ENCODE results near the gene APBB2. TPM values are rescaled to one million over a fixed set of nuclear protein-coding genes. Genes with fewer than 3 reads are reported as not detected.
A peak's percentile ranks its signal among the peaks of the same experiment; 100 is the strongest.

Gene APBB2
- polyA plus RNA-seq (2012; ENCODE audit: insufficient read depth, insufficient read length), result 16.3 TPM

DNA sequence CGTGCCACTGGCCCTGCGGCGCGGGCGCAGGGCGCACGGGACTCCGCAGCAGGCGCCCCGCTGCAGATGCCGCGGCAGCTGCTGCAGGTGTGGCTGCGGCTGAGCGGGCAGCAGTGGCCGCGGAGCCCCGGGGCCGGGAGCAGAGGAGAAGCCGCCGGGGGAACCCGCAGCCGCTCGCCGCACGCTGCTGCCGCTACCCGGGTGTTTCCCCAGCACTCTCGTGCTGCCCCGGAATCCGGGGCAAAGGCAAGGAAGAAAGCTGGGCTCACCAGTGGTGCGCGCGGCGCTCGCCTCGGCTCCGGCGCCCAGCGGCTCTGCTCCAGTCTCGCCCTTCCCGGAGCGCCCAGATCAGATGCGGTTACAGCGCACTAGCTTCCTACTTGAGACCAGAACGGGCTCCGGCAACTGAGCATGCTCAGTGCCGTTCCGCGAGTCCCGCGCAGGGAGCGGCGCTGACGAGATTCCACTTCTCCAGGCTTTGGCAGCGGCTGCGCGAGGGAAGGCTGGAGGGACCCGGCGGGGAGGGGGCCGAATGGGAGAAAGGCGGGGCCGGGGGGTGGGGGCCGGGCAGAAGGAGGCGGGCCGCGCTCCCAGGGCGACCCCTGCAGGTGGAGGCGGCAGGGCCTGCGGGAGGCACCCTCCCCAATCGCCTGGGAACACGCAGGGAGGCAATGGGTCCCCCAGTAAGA lies at the start of gene APBB2:
APBB2 (minus strand) TSS at position 407 of the 689 bp plus-strand sequence. CDS start 181,288 bp downstream, outside the sequence.
- H3K4me3 ChIP-seq (ENCODE audit: low read length), result peak within 1 kb of the TSS; percentile 65
- DNase-seq (ENCODE audit: low read depth, low spot score), result peak; percentile 68

DNA sequence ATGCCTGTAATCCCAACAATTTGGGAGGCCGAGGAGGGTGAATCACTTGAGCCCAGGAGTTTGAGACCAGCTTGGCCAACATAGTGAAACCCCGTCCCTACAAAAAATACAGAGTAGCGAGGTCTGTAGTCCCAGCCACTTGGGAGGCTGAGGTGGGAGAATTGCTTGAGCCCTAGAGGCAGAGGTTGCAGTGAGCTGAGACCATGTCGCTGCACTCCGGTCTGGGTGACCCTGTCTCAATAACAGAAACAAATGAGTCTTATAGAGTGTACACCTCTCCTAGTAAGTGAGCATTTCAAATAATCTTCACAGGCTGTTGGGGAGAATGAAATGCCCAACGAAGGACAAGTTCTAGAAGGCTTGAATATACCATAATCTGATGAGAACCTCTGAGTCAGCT lies 47.9 kb upstream of the APBB2 start:
- no peak overlapping the region for H3K4me3 ChIP-seq (ENCODE audit: low read length)
- DNase-seq (ENCODE audit: low read depth, low spot score), result no peak

DNA sequence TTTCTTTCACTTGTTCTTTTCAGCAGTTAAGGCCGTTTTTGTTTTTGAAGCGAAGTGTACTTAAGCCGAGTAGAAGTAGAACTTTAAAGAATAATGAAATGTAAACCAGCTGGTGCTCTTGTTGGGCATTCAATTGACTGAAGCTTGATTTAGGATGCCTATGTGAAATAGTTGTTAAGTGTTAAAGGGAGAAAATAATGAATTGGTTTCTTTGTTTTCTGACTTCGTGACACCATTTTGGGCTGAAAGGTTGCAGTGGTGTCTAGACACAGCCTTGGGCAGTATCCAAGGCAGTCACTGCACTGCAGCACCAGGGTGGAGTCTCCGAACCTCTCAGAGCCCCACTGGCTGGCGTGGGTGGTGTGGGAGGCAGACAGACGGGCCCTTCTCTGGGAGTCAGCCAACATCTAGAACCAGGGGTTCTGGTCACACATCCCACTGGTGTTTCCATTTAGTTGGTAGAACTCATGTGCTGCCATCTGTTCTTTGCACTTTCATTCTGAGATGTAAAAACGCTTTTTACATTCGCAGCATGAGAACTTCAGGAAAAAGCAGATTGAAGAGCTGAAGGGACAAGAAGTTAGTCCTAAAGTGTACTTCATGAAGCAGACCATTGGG lies 45.9 kb upstream of the APBB2 start:
- H3K4me3 ChIP-seq (ENCODE audit: low read length), result no peak overlapping the region
- no peak for DNase-seq (ENCODE audit: low read depth, low spot score)

DNA sequence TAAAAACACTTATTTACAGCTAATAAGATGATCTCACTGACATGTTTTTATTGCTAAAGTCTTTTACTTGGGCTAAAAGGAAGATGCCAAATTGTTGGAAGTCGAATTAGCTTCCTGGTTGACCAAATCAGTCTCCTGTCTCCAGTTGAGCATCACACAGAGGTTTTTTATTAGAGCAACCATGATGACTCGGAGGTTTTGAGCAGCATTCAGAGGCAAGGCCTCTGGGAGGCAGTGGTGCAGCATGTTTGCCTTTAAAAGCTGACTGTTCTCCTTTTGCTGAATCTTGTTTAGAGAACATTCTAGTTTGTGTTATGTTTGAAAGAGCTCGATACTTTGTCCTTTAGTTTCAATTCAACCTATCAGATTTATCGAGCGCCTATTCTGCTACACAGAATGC lies 44.4 kb upstream of the APBB2 start:
- DNase-seq (ENCODE audit: low read depth, low spot score), result peak; percentile 5
- no peak overlapping the region for H3K4me3 ChIP-seq (ENCODE audit: low read length)

DNA sequence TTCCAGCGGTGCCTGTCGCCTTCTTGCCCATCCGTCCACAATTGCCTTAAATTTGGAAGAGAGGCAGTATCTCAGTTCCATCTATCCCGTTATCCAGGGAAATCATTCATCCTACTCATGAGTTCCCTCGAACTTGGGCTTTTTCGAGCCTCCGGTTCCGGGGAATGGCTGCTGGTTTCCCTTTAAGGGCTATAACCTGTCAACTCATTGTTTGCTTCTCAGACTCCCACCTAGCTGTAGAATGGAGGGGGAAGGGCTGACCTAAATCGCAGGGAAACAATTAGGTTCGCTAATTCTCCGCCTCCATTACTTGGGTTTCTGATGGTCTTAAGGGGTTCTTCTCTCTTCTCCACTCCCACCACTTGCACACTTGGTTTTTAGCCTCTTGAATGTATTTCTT lies 43.6 kb upstream of the APBB2 start:
- no peak for DNase-seq (ENCODE audit: low read depth, low spot score)
- no peak overlapping the region for H3K4me3 ChIP-seq (ENCODE audit: low read length)

DNA sequence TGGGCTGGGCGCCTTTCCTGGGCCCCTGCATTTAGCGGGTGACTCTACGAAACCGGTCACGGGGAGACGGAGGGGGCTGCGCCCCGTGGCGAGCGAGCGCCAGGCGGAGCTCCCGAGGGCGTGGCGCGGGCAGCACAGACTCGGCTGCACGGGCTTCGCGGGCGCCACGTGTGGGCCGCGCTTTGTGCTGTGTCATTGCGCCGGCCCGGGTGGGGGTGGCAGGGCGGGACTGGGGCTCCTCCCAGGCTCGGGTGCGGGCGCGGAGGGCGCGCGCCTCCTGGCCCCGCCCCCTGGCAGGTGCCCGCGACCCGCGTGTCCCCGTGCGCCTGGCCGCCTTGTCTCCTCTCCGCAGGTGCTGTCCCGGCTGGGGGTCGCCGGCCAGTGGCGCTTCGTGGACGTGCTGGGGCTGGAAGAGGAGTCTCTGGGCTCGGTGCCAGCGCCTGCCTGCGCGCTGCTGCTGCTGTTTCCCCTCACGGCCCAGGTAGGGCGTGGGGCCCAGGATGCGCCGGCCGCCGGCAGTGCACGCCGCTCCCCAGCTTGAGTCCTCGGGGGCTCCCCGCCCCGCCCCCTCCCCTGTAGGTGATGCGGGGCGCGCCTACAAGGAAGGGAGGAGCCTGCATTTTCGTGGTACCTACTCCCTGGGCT lies 43.0 kb upstream of the APBB2 start:
- H3K4me3 ChIP-seq (ENCODE audit: low read length), result no peak overlapping the region
- no peak for DNase-seq (ENCODE audit: low read depth, low spot score)

DNA sequence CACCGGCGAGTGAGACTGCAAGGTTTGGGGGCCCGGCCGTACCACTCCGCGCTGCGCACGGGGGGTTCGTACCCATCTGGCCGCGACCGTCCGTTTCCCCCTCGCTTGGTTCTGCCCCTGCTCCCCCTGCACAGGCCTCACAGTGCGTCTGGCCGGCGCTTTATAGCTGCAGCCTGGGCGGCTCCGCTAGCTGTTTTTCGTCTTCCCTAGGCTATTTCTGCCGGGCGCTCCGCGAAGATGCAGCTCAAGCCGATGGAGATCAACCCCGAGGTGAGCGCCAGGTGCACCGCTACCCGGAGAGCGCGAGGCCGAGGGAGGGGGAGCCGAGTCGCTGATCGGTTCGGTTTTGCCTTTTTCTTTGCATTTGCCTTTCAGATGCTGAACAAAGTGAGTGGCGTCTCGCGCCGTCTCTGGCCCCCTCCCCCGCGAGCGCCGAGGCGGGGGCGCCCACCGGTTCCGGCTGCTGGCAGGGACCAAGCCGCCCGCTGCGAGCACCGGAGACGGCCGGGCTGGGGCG lies 42.5 kb upstream of the APBB2 start, which contains the start of gene UCHL1:
UCHL1 (plus strand) TSS at position 189 of the 517 bp plus-strand sequence; CDS start at position 238, 49 bp downstream.
- no peak for DNase-seq (ENCODE audit: low read depth, low spot score)
- H3K4me3 ChIP-seq (ENCODE audit: low read length), result no peak within 1 kb of the TSS

DNA sequence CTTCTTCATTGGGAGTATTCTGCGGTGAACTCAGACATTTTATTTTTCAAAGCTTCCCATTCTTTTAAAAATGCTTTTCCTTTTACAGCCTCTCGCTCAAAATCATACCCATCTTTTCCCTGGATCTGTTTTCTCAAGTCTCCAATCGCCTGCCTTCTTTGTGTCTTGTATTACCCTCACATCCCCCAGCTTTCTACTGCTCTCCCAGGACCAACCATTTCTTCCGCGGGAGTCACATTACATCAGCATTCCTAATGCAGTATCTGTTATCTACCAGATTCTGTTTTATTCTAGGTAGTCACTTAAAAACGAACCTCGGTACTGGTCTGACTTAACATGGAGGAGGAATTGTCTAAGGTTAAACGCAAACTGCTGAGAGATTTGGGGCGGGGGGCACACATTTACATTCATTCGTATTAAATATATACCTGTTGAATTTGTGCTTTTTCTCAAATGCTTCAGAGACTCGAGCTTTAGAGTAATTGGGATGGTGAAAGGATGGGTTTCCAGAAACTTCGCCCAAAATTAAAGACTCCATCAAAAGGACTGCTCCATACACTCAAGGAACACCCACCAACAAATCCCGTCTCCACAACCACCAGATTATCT lies 41.9 kb upstream of the APBB2 start:
- H3K4me3 ChIP-seq (ENCODE audit: low read length), result no peak overlapping the region
- no peak for DNase-seq (ENCODE audit: low read depth, low spot score)

DNA sequence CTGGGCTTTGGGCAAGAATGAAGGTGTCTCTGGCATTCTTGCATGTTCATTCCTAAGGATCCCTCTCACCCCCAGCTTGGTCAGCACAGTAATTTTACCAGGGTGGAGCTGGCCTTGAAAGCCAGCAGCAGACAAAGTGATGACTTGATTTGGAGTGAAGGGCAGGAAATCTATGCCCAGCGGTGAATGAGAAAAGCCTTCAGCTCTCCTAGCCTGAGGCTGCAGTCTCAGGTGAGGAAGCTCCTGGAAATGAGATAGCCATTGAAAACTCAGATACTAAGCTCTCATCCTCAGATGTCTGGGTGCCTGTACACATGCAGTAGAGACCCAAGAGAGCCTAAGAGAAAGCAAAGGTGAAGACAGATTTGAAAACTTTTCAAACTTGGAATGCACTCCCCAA lies 31.6 kb upstream of the APBB2 start:
- H3K4me3 ChIP-seq (ENCODE audit: low read length), result no peak overlapping the region
- no peak for DNase-seq (ENCODE audit: low read depth, low spot score)

DNA sequence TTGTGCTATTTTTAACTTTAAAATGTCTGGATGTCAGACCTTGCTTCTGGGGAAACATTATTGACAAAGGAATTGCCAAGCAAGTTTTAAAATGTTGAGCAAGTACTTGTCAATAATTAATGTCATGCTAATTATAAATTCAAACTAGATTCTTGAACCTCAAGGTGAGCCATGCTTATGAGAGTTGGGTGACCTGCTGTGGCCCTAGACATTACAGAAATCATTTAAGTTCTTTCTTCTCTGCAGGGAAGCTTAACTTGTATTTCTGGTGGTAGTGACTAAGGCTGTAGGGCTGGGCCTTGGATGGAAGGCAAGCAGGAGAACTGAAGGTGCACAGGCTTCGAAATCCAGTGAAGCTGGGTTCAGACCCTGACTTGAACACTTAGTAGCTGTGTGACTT lies 27.6 kb upstream of the APBB2 start:
- DNase-seq (ENCODE audit: low read depth, low spot score), result no peak
- no peak overlapping the region for H3K4me3 ChIP-seq (ENCODE audit: low read length)

DNA sequence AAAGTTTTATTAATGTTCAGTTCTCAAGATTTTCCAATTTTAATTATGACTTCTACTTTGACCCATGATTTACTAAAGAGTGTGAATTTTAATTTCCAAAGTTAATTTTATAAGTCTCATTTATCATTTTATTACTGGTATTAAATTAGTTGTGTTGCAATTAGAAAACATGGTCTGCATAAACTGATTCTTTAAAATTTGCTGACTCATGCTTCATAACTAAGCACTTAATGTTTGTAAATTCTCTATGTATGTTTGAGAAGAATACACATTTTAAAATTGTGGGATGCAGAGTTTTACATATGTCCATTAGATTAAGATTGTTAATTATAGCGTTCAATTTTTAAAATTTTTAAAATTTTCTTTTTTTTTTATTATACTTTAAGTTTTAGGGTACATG lies 22.2 kb upstream of the APBB2 start:
- H3K4me3 ChIP-seq (ENCODE audit: low read length), result no peak overlapping the region
- no peak for DNase-seq (ENCODE audit: low read depth, low spot score)

DNA sequence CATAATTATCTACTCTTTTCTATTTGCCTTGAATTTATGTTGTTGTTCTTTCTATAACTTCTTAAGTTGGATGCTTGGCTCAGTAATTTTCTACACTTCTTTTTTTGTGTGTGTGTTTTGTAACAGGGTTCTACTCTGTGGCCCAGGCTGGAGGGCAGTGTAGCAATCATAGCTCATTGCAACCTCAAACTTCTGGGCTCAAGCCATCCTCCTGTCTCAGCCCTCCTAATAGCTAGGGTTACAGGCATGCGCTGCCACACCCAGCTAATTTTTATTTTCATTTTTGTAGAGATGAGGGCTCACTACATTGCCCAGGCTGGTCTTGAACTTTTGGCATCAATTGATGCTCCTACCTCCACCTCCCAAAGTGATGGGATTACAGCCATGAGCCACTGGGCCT lies 21.7 kb upstream of the APBB2 start:
- no peak overlapping the region for H3K4me3 ChIP-seq (ENCODE audit: low read length)
- no peak for DNase-seq (ENCODE audit: low read depth, low spot score)

DNA sequence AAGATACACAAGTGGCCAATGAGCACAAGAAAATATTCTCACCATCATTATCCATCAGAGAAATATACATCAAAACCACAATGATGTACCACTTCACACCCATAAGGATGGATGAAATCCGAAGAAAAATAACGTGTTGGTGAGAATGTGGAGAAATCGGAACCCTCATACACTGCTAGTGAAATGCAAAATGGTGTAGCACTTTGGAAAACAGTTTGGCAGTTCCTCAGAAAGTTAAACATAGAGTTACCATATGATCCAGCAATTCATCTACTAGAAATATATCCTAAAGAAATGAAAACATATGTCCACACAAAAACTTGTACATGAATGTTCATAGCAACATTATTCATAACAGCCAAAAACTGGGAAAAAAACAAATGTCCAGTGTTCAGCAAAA lies 18.5 kb upstream of the APBB2 start:
- no peak overlapping the region for H3K4me3 ChIP-seq (ENCODE audit: low read length)
- no peak for DNase-seq (ENCODE audit: low read depth, low spot score)

DNA sequence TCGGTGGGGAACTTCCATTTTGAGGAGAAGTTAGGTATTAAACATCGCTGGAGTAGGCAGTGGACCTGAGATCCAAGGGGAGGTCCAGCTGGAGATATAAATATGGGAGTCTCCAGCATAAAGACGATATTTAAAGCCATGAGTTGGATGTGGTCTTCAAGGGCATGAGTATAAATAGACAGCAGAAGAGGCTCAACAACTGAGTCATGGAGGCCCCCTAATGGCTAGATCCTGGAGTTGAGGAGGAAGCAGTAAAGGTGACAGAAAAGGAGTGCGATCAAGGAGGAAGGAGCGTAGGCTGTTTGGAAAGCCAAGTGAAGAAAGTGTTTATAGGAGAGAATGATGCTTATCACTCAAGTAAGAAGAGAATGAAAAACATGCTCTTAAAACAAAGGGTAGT lies 18.1 kb upstream of the APBB2 start:
- DNase-seq (ENCODE audit: low read depth, low spot score), result no peak
- no peak overlapping the region for H3K4me3 ChIP-seq (ENCODE audit: low read length)

DNA sequence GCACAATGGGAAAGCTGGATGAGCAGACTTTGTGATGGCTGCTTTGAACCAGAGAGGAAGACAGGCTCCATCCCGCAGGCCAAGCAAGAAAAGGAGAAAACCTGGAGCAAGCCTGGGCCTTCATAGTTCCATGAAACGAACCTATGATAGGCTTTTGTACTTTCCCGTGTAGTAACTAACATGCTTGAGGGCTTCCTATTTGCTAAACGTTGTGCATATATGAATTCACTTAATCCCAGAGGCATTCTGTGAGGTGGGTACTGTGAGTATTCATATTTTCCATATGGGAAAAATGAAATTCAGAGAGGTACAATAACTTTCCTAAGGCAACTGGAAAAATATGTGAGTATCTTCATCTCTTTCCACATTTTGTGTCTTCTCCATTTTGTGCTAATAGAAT lies 13.6 kb upstream of the APBB2 start:
- no peak overlapping the region for H3K4me3 ChIP-seq (ENCODE audit: low read length)
- no peak for DNase-seq (ENCODE audit: low read depth, low spot score)

DNA sequence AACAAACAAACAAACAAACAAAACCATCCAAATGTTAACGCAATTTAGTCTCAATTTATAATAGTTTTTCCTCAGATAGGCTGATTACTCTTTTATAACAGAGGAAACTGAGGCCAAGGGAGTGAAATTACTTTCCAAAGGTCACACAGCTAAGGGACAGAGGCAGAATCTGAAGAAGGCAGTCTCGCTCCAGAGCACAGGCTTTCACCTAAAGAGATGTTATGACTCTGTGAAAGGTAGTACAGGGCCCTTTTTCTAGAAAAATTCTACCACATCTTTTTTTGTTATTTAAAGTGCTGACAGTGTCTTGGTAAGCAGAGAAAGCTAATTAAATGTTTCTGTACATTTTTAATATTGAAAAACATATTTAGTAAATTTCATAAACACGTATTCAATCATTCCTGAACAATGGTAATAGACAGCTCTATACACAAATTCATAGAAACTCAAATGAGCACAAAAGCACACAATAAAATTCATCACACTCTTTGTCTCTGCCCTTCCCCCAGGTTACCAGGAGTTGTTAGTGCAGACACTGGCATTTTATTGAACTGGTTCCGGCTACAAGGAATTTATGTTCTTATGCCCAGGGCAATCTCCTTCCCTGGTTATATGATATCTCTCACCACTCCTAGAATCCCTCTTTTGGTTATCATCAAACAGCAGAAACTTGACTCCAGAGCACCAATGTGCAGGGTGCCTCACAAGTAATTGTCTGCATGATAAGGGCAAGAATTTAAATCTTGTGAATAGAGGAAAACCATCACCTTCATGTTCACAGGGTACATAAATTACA lies 7.7 kb upstream of the APBB2 start:
- DNase-seq (ENCODE audit: low read depth, low spot score), result no peak
- H3K4me3 ChIP-seq (ENCODE audit: low read length), result no peak overlapping the region

DNA sequence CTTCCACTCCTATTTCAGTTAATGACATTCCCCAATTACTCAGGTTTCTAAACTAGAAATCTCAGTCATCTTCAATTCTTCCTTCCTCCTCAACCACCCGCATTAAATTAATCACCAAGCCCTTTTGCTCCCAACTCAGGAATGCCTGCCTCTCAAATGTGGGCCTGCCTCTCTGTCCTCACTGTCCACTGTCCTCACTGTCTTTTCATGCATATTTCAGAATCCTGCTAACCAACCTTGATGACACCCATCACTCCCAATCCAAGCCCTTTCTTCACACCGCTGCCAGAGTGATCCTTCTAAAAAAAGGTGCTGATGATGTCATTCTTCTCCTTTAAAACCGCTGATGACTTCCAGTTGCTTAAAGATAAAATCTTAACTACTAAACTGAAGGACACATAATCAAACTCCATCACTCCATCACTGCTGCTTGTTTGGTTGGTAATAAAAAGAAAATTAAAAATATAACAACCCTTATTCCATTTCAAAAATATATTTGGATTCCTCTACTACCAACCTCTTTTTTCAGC lies 5.1 kb upstream of the APBB2 start:
- H3K4me3 ChIP-seq (ENCODE audit: low read length), result no peak overlapping the region
- DNase-seq (ENCODE audit: low read depth, low spot score), result no peak

DNA sequence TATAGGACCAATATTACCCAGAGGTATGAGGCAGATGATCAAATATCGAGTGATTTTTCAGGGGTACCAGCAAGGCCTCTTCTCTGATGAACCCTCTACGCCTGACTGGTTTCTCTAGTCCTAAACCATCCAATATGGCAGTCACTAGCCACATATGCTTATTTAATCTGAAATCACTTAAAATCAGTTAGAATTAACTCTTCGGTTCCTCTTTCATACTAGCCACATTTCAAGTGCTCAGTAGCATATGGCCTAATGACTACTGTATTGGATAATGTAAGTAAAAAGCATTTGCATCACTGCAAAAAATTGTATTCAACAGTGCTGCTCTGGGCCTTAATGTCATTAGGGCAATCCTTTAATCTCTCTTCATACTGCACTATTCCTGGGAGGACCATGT lies 4.4 kb upstream of the APBB2 start:
- no peak for DNase-seq (ENCODE audit: low read depth, low spot score)

DNA sequence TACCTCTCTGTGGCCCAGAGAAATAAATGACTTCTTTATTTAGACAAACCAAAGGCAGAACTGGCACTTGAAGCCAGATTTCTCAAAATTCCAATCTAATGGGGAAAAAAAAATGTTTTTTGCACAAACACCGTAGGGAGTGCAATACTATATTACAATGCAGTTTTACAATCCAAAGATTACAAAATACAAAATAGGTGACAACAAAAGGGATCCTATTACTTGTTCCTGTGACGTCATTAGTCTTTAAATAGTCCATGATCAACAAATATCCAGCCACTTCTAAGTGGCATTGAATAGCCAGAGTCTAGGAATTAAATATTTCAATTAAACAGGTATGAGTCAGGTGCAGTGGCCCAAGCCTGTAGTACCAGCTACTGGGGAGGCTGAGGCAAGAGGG lies 3.0 kb upstream of the APBB2 start:
- DNase-seq (ENCODE audit: low read depth, low spot score), result no peak
- H3K4me3 ChIP-seq (ENCODE audit: low read length), result no peak overlapping the region

More for the DNA sequence above, 4.4 kb upstream of the APBB2 start:
- no peak overlapping the region for H3K4me3 ChIP-seq (ENCODE audit: low read length)

All from Jurkat, Clone E6-1 (cell line).